Thoracic aorta (tissue), 2 donors: ENCODE results near the gene HNMT. TPM values are rescaled to one million over a fixed set of nuclear protein-coding genes. Genes with fewer than 3 reads are reported as not detected.

Experiments used
- ATAC-seq: fragments of 150-250 bp; one replicate; pipeline ENCODE4 v1.8.0; 2017; ENCODE audit warnings: low read depth; ENCODE audit not compliant: insufficient number of reproducible peaks, low FRiP score
- DNase-seq: peaks from one replicate; pipeline ENCODE4 v3.0.0-alpha.2; 2020; ENCODE audit warnings: low spot score
- H3K27ac ChIP-seq, 2 donors: fragments of 200-600 bp; sonication (generic); 1 replicate in 1 of 2; 2 replicates in 1 of 2; pipeline ENCODE4 v1.5.1; 2016; ENCODE audit warnings: mild to moderate bottlenecking in 2 of 2, moderate library complexity in 2 of 2
- H3K27me3 ChIP-seq: fragments of 200-600 bp; sonication (generic); replicated peaks from 2 replicates; pipeline ENCODE4 v1.6.0; 2016; ENCODE audit warnings: mild to moderate bottlenecking; ENCODE audit not compliant: insufficient read depth
- H3K36me3 ChIP-seq: fragments of 200-600 bp; sonication (generic); one replicate; pipeline ENCODE4 v1.5.1; 2016
- H3K4me1 ChIP-seq, 2 donors: fragments of 200-600 bp; sonication (generic); 1 replicate in 1 of 2; 2 replicates in 1 of 2; pipeline versions ENCODE4 v1.5.1 to v1.6.0; 2016; ENCODE audit warnings: low read depth in 2 of 2, mild to moderate bottlenecking in 1 of 2; ENCODE audit not compliant: control insufficient read depth in 1 of 2
- H3K4me3 ChIP-seq: fragments of 200-600 bp; sonication (generic); 2 replicates; pipeline ENCODE4 v1.5.1; 2016; ENCODE audit warnings: mild to moderate bottlenecking
- H3K9me3 ChIP-seq: fragments of 200-600 bp; sonication (generic); 2 replicates; pipeline ENCODE4 v1.5.1; 2016
- total RNA-seq, 2 donors: library from RNA; depleted of rRNA; stranded (reverse); fragments of >200 nt; gene quantifications; one replicate each; pipeline versions ENCODE4 v1.1.0 to v1.2.3, GENCODE V29; 2016
- TF ChIP-seq, protein P1 (sequence below): fragments of 200-600 bp; sonication (generic); IDR thresholded peaks from one replicate; pipeline ENCODE4 v1.5.1; 2019; ENCODE audit warnings: antibody characterized with exemption

Gene HNMT
- total RNA-seq, 2 donors from 2014 or later = 57.0 to 67.2 TPM

DNA sequence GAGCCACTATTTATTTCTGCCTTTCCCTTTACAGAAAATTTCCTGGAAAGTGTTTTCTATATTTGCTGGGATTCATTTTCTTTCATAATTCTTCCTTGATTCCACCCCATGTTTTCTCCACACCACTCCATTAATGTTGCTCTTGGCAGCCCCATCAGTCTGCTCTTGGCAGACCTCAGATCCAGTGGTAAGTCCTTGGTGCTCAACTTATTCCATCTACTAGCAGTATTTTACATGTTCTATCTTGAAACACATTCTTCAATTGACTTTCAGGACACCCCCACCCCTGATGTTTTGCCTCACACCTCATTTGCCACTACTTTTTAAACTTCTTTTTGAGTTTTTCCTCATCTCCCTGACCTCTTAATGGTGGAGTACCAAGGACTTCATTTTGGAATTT, 65.0 kb downstream of the HNMT start:
- Histone ChIP-seq H3K4me3 (no peak overlapping the region), H3K4me1 (peaks cover 5 to 6% of the 10 kb centered on the region in 2 donors), H3K9me3 (no peaks in the 10 kb centered on the region), H3K27ac (no peak overlapping the region), H3K27me3 (no peaks in the 10 kb centered on the region), H3K36me3 (no peaks in the 10 kb centered on the region)
- ATAC-seq = no peak
- no peak for DNase-seq
- TF ChIP-seq, protein P1, sequence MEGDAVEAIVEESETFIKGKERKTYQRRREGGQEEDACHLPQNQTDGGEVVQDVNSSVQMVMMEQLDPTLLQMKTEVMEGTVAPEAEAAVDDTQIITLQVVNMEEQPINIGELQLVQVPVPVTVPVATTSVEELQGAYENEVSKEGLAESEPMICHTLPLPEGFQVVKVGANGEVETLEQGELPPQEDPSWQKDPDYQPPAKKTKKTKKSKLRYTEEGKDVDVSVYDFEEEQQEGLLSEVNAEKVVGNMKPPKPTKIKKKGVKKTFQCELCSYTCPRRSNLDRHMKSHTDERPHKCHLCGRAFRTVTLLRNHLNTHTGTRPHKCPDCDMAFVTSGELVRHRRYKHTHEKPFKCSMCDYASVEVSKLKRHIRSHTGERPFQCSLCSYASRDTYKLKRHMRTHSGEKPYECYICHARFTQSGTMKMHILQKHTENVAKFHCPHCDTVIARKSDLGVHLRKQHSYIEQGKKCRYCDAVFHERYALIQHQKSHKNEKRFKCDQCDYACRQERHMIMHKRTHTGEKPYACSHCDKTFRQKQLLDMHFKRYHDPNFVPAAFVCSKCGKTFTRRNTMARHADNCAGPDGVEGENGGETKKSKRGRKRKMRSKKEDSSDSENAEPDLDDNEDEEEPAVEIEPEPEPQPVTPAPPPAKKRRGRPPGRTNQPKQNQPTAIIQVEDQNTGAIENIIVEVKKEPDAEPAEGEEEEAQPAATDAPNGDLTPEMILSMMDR = no peak

GRCh38 chr2:138030459-138030858, 66.2 kb downstream of the HNMT start:
- no peak for DNase-seq
- H3K27ac ChIP-seq = no peak overlapping the region
- TF ChIP-seq, protein P1 = no peak
- no peak for ATAC-seq
- H3K4me3 ChIP-seq = no peak overlapping the region
- no peaks in the 10 kb centered on the region for H3K9me3 ChIP-seq
- H3K36me3 ChIP-seq = no peaks in the 10 kb centered on the region
- H3K4me1 ChIP-seq = peaks cover 5 to 6% of the 10 kb centered on the region in 2 donors
- H3K27me3 ChIP-seq = no peaks in the 10 kb centered on the region

DNA sequence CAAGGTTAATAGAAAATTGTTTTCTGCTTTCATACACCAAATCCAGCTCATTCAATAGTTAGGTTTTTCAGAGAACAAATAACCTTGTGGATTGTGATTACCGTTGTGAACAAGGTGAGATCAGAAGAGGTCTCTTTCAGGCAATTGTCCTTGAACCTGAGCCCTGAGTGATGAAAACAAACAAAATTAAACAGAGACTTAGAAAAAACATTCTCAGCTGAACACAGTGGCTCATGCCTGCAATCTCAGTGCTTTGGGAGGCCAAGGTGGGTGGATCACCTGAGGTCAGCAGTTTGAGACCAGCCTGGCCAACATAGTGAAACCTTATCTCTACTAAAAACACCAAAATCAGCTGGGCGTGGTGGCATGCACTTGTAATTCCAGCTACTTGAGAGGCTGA, 68.1 kb downstream of the HNMT start:
- peaks cover 5 to 6% of the 10 kb centered on the region in 2 donors for H3K4me1 ChIP-seq
- ATAC-seq = no peak
- H3K27ac ChIP-seq = no peak overlapping the region
- H3K4me3 ChIP-seq = no peak overlapping the region
- H3K27me3 ChIP-seq = no peaks in the 10 kb centered on the region
- DNase-seq = no peak
- H3K36me3 ChIP-seq = no peaks in the 10 kb centered on the region
- TF ChIP-seq, protein P1 = no peak
- no peaks in the 10 kb centered on the region for H3K9me3 ChIP-seq

GRCh38 chr2:138034536-138034935, 70.3 kb downstream of the HNMT start:
- Histone ChIP-seq H3K27ac (no peak overlapping the region), H3K4me3 (no peak overlapping the region), H3K36me3 (no peaks in the 10 kb centered on the region), H3K9me3 (no peaks in the 10 kb centered on the region), H3K4me1 (peaks cover 0 to 3% of the 10 kb centered on the region in 2 donors), H3K27me3 (no peaks in the 10 kb centered on the region)
- TF ChIP-seq, protein P1 = no peak
- ATAC-seq = no peak
- no peak for DNase-seq

GRCh38 chr2:138035608-138036217, 71.4 kb downstream of the HNMT start:
- Histone ChIP-seq H3K27ac (no peak overlapping the region), H3K9me3 (no peaks in the 10 kb centered on the region), H3K4me3 (no peak overlapping the region), H3K36me3 (no peaks in the 10 kb centered on the region), H3K27me3 (no peaks in the 10 kb centered on the region), H3K4me1 (no peaks in the 10 kb centered on the region)
- ATAC-seq (no peak), DNase-seq (no peak)
- TF ChIP-seq, protein P1 = no peak
